HepG2 (cell line): ENCODE data around the gene MEGF11. TPM values are rescaled to one million over a fixed set of nuclear protein-coding genes. Genes with fewer than 3 reads are reported as not detected.

Experiments used
- ETV6 ChIP-seq: sonication (generic); formaldehyde crosslinking; conservative IDR thresholded peaks from 2 replicates; pipeline ENCODE4 v1.4.0; 2020; ENCODE audit warnings: missing genetic modification reagents
- FOXA3 ChIP-seq: IDR thresholded peaks from 2 replicates; pipeline ENCODE4 v1.6.1; 2016; ENCODE audit warnings: missing genetic modification reagents, missing compliant biosample characterization
- HIVEP1 ChIP-seq: sonication (generic); formaldehyde crosslinking; IDR thresholded peaks from 2 replicates; pipeline ENCODE4 v1.4.0; 2020; ENCODE audit warnings: mild to moderate bottlenecking, missing genetic modification reagents
- HMG20A ChIP-seq: IDR thresholded peaks from 2 replicates; pipeline ENCODE4 v1.6.1; 2016; ENCODE audit warnings: borderline replicate concordance
- HNF1B ChIP-seq: sonication (generic); formaldehyde crosslinking; IDR thresholded peaks from 2 replicates; pipeline ENCODE4 v1.5.1; 2020; ENCODE audit warnings: mild to moderate bottlenecking, moderate library complexity, missing genetic modification reagents
- HOXD1 ChIP-seq: sonication (generic); formaldehyde crosslinking; IDR thresholded peaks from 2 replicates; pipeline ENCODE4 v1.5.0; 2020; ENCODE audit warnings: missing genetic modification reagents
- NFKB2 ChIP-seq: sonication (generic); formaldehyde crosslinking; IDR thresholded peaks from 2 replicates; pipeline ENCODE4 v1.4.0; 2020; ENCODE audit warnings: missing genetic modification reagents, borderline replicate concordance
- RXRB ChIP-seq: IDR thresholded peaks from 2 replicates; pipeline ENCODE4 v1.6.1; 2016; ENCODE audit warnings: borderline replicate concordance, missing genetic modification reagents, missing compliant biosample characterization
- SALL1 ChIP-seq: sonication (generic); formaldehyde crosslinking; IDR thresholded peaks from 2 replicates; pipeline ENCODE4 v1.8.0; 2022; ENCODE audit warnings: mild to moderate bottlenecking, missing genetic modification reagents
- TEAD3 ChIP-seq: optimal IDR thresholded peaks from 2 replicates; pipeline ENCODE3; 2016; ENCODE audit warnings: borderline replicate concordance
- TFAP4 ChIP-seq: sonication (generic); IDR thresholded peaks from 2 replicates; pipeline ENCODE4 v1.6.1; 2016; ENCODE audit warnings: low read depth, borderline replicate concordance
- UBTF ChIP-seq: sonication (generic); formaldehyde crosslinking; IDR thresholded peaks from 2 replicates; pipeline ENCODE4 v1.4.0; 2020; ENCODE audit warnings: mild to moderate bottlenecking, missing genetic modification reagents
- YY1 ChIP-seq: IDR thresholded peaks from 2 replicates; pipeline ENCODE4 v1.6.1; 2011; ENCODE audit warnings: low read length, low read depth, moderate library complexity, mild to moderate bottlenecking; ENCODE audit not compliant: insufficient read depth, insufficient replicate concordance
- ZBTB34 ChIP-seq: sonication (generic); formaldehyde crosslinking; IDR thresholded peaks from 2 replicates; pipeline ENCODE4 v1.8.0; 2022; ENCODE audit warnings: mild to moderate bottlenecking, missing genetic modification reagents
- ZBTB7A ChIP-seq: sonication (generic); formaldehyde crosslinking; IDR thresholded peaks from 2 replicates; pipeline ENCODE4 v1.8.0; 2022; ENCODE audit warnings: mild to moderate bottlenecking, missing genetic modification reagents
- ZNF121 ChIP-seq: sonication (generic); formaldehyde crosslinking; IDR thresholded peaks from 2 replicates; pipeline ENCODE4 v1.5.0; 2020; ENCODE audit warnings: mild to moderate bottlenecking, missing genetic modification reagents
- ZNF235 ChIP-seq: sonication (generic); formaldehyde crosslinking; IDR thresholded peaks from 2 replicates; pipeline ENCODE4 v1.8.1; 2023; ENCODE audit warnings: mild to moderate bottlenecking, missing genetic modification reagents, borderline replicate concordance
- ZNF260 ChIP-seq: sonication (generic); formaldehyde crosslinking; IDR thresholded peaks from 2 replicates; pipeline ENCODE4 v1.4.0; 2020; ENCODE audit warnings: missing genetic modification reagents, low read depth, mild to moderate bottlenecking, borderline replicate concordance
- ZNF281 ChIP-seq: sonication (generic); formaldehyde crosslinking; IDR thresholded peaks from 2 replicates; pipeline ENCODE4 v1.4.0; 2020; ENCODE audit warnings: missing genetic modification reagents, borderline replicate concordance
- ZNF891 ChIP-seq: sonication (generic); formaldehyde crosslinking; IDR thresholded peaks from 2 replicates; pipeline ENCODE4 v1.5.0; 2020; ENCODE audit warnings: mild to moderate bottlenecking, missing genetic modification reagents
- polyA plus RNA-seq, 8 experiments: library from polyadenylated mRNA; depleted of rRNA in 3 of 8; stranded (reverse) in 7 of 8; unstranded in 1 of 8; fragments of >200 nt; fragmentation: Illumina TruSeq in 4 of 8; extraction: Trizol in 4 of 8; gene quantifications; 2 replicates each; pipeline versions ENCODE4 v1.2.1 to v1.2.3, GENCODE V29; 2011 to 2016; ENCODE audit warnings: low read depth in 4 of 8, missing spikeins in 1 of 8, mixed read lengths in 1 of 8; ENCODE audit not compliant: insufficient read depth in 1 of 8
- total RNA-seq, 5 experiments: library from RNA; depleted of rRNA; stranded (reverse); fragments of >200 nt; fragmentation: Illumina TruSeq; extraction: Trizol; gene quantifications; 2 replicates each; pipeline ENCODE4 v1.2.3, GENCODE V29; 2016; ENCODE audit warnings: low read depth in 1 of 5

The MEGF11 gene
- total and polyA plus RNA-seq, 2 of the 13 experiments (the other 11 are each of a cell fraction or from before 2014, with no cell fraction given) = not detected

- TF ChIP-seq ZNF281 (CRISPR knock-in tag) (peak; percentile 90), ZBTB7A (CRISPR knock-in tag) (0 out of 2 replicates have a peak, but pooled peaks have one; percentile 28), ZNF260 (CRISPR knock-in tag) (no peak), ZNF235 (CRISPR knock-in tag) (no peak), YY1 (no peak), HNF1B (CRISPR knock-in tag) (0 out of 2 replicates have a peak, but pooled peaks have one; percentile 59), ZBTB34 (no peak), HIVEP1 (CRISPR knock-in tag) (no peak), NFKB2 (CRISPR knock-in tag) (0 out of 2 replicates have a peak, but pooled peaks have one; percentile 37), ETV6 (CRISPR knock-in tag) (no peak), TFAP4 (peak; percentile 76; the same call in 1 of the 2 replicates), ZNF121 (CRISPR knock-in tag) (no peak), TEAD3 (CRISPR knock-in tag) (peak; percentile 47), RXRB (CRISPR knock-in tag) (peak; percentile 37; the same call in 1 of the 2 replicates), SALL1 (CRISPR knock-in tag) (peak; percentile 55; the same call in 1 of the 2 replicates), FOXA3 (CRISPR knock-in tag) (peak; percentile 22; the same call in 1 of the 2 replicates), UBTF (peak; percentile 22; the same call in 1 of the 2 replicates), ZNF891 (no peak), HMG20A (CRISPR knock-in tag) (no peak), HOXD1 (CRISPR knock-in tag) (no peak)
These were observed 157.5 kb downstream of the MEGF11 start (continued) for GRCh38 chr15:66095871-66096687.
